Measurements from ENCODE around the gene LASP1NB.
"Not testable (repeated sequence)": the region's sequence is repeated elsewhere in the genome, so short reads cannot be mapped to it uniquely, and the experiment has no call there.

LASP1NB gene

GRCh38 chr17:38897176-38897575 is 28.2 kb upstream of the LASP1NB start:
- no peak for DNase-seq

DNA sequence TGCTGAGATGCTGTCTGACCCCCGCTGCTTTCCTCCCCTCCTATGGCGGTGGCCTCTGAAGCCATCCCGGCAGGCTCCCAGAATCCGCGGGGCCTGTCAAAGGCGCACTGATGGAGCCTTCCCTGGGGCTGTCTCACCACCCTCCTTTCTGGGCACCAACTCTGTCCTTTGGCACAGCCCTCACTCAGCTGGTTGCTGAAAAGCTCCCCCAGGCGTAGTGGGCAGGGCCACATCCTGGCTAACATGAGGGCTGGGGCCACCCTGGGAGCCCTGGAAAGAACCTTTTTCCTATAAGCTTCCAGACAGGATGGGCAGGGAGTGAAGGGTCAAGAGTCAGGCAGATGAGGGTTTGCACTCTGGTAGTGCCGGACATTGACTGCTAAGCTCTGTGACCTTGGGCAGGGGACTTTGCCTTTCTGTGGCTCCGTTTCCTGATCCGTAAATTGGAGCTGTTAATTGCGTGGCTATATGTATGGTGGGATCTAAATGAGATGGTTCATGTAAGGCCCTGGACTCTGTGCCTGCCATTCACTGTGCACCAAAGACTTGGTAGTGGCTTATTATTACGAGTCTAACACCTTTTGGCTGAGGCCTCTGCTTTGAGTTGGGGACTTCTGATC is 27.6 kb upstream of the LASP1NB start:
- no peak for DNase-seq

DNA sequence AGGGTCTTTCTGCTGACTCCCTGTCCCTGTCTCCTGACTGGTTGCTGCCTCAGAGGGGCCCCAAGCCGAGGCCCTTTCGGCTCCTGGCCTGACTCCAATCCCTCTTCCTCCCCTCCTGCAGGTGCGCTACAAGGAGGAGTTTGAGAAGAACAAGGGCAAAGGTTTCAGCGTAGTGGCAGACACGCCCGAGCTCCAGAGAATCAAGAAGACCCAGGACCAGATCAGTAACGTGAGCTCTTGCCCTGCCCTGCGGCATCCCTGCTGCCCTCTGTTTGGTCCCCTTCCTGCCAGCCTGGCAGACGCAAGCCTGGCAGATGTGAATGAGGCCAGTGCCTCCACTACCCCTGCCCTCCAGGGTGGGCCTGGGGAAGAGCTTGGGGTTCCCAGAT is 27.1 kb upstream of the LASP1NB start:
- DNase-seq: no peak

DNA sequence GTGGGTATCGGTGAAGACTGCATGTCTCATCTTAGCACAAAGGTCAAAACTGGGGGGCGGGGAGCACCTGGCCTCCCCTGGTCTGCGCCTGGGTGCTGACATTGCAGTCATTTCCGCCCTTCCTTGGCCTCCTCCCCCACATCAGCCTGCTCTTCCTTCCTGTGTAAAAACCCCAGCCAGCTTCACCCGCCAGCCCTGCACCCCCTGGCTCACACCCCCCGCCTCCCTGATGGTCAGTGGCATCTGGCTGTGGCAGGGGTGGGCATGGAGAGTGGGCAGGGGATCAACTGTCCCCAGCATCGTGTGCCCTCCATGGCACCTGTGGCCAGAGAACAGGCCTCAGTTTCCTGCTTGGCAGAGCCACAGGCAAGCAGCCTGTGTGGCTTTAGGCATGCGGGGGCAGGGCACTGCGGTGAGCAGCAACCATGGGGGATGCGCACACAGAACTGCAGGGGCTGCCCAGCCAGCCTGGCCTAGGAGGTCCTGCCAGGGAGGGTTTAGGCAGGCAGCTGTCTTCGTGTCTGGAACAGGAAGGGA is 26.5 kb upstream of the LASP1NB start:
- no peak for DNase-seq

DNA sequence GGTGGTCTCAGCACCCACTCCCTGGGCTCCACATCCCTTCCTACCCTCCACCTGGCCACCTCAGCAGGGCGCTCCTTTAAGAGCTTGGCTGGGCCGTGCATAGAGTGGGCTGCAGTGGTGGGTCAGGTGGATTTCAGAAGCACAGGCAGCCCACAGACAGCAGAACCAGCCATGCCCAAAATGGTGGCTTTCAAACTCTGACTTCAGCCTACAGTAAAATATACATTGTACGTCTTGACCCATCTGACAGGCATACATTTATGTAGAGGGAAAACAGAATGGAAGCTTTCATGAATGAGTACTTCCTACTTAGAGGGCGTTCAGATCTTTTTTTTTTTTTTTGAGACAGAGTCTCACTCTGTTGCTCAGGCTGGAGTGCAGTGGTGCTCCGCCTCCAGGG is 26.0 kb upstream of the LASP1NB start:
- no peak for DNase-seq

DNA sequence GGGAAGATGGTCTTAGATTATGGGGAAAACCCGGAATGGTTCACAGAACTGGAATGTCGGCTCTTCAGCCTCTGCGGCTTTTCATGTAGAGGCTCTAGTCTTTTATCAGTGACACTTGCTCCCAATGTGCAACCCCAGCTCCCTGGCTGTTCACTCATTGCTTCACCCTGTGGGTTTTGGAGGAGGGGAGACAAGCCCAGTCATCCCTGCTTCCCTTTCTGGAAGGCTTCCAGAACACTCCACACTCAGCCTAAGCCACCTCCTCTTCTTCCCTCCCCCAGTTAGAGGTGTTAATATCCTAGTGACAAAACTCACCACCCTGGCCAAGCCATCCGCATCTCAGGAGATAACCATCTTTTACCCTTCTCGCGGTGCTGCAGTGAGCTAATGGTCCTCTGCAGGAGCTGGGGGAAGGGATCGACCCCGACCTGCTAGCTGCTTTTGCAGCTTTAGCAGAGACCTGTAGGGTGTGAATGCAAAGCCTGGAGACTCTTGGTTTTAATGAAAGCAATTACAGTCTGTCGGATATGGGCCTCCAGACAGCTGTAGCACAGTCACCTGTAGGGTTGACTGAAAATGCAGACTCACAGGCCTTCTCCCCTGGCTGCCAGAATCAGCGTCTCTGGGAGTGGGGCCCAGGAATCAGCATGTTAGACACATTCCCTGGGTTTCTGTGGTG is 24.3 kb upstream of the LASP1NB start:
- peak; percentile 38 for DNase-seq

DNA sequence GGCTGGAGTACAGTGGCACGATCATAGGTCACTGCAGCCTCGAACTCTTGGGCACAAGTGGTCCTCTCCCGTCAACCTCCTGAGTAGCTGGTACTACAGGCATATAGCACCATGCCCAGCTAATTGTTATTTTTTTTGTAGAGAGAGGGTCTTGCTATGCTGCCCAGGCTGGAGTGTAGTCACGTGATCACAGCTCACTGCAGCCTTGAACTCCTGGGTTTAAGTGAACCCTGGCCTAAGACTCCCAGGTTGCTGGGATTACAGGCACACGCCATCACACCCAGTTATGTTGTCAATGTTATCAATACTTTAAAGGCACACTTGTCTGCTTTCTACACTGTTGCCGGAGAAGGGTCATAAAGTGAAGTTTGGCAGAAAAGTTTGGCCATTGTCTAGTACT is 22.0 kb upstream of the LASP1NB start:
- no peak for DNase-seq

GRCh38 chr17:38904892-38905291 is 20.5 kb upstream of the LASP1NB start:
- DNase-seq: no peak

- no peak for DNase-seq
These were observed 20.0 kb upstream of the LASP1NB start for GRCh38 chr17:38905375-38905774.

GRCh38 chr17:38906460-38907228 is 18.8 kb upstream of the LASP1NB start:
- no peak for DNase-seq

GRCh38 chr17:38907930-38908675 is 17.3 kb upstream of the LASP1NB start:
- DNase-seq: no peak

- no peak for DNase-seq
These were observed 16.7 kb upstream of the LASP1NB start for GRCh38 chr17:38908676-38909181.

- no peak for DNase-seq
These were observed 15.1 kb upstream of the LASP1NB start for GRCh38 chr17:38910325-38910724.

DNA sequence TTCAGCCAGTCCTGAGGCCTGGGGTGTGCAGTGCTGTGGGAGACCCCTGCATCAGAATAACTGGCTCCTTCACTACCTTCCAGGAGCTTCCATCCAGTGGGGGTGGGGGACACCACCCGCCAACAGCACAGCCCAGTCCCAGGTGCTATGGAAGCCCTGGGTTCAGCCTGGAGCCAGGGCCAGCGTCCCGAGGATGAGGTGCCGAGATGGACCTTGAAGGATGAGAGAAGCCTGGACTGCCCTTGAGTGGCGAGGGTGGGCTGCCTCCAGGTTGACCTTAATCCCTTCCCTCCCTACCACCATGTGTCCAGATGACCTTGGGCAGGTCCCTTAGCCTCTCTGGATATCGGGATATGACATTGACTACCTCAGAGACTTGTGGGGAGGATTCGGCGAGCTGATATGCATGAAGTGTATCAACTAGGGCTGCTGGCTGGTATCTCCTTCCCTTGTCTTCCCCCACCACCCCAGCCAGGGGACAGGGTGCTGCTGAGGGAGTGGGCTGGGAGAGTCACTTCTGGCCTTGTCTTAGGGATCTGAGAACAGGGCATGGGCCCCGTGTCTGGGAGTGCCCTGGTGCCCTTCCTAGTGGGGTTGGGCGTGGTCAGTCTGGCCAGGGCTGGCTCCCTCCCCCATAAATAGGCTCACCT is 14.2 kb upstream of the LASP1NB start:
- DNase-seq: no peak

- not testable (repeated sequence) for DNase-seq
These were observed 13.7 kb upstream of the LASP1NB start for GRCh38 chr17:38911731-38912081.

GRCh38 chr17:38912221-38912813 is 13.1 kb upstream of the LASP1NB start:
- DNase-seq: no peak

GRCh38 chr17:38914741-38915638 is 10.4 kb upstream of the LASP1NB start:
- DNase-seq: no peak

- no peak for DNase-seq
These were observed 9.8 kb upstream of the LASP1NB start for GRCh38 chr17:38915639-38915995.

DNA sequence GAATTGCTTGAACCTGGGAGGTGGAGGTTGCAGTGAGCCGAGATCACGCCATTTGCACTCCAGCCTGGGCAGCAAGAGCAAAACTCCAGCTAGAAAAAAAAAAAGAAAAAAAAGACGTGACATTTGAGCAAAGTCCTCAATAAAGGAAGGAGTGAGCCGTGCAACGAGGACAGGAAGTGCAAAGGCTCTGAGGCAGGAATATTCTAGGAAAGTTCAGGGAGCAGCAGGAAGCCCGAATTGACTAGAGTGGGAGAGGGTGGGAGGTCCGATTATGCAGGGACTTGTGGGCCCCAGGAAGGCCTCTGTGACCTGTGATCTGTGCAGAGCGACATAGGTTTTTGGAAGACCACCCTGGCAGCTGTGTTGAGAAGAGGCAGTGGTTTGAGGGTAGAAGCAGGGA is 8.6 kb upstream of the LASP1NB start:
- DNase-seq: no peak

- DNase-seq: no peak
These were observed 8.2 kb upstream of the LASP1NB start for GRCh38 chr17:38917259-38917658.

Measured in GOT3 (cell line).